HUES6 (cell line): ENCODE results near the gene CCDC88A.
A peak's percentile ranks its signal among the peaks of the same experiment; 100 is the strongest.
"Not testable (repeated sequence)": the region's sequence is repeated elsewhere in the genome, so short reads cannot be mapped to it uniquely, and the experiment has no call there.

Experiments used
- H3K27ac ChIP-seq: 2 replicates; pipeline ENCODE4 v1.7.0; 2013; ENCODE audit warnings: low read depth, mild to moderate bottlenecking, low read length, inconsistent platforms
- H3K27me3 ChIP-seq: 2 replicates; pipeline ENCODE4 v1.6.1; 2013; ENCODE audit warnings: low read length; ENCODE audit not compliant: control insufficient read depth, insufficient read depth
- H3K36me3 ChIP-seq: 2 replicates; pipeline ENCODE4 v1.6.1; 2013; ENCODE audit warnings: low read length; ENCODE audit not compliant: control insufficient read depth, insufficient read depth
- H3K4me1 ChIP-seq: 2 replicates; pipeline ENCODE4 v1.6.1; 2013; ENCODE audit warnings: low read length; ENCODE audit not compliant: control insufficient read depth, insufficient read depth
- H3K4me3 ChIP-seq: 2 replicates; pipeline ENCODE4 v1.5.1; 2013; ENCODE audit warnings: low read depth, low read length
- H3K9ac ChIP-seq: one replicate; pipeline ENCODE4 v1.6.1; 2013; ENCODE audit warnings: mild to moderate bottlenecking, low read length
- H3K9me3 ChIP-seq: 2 replicates; pipeline ENCODE4 v1.6.1; 2013; ENCODE audit warnings: low read depth, low read length; ENCODE audit not compliant: control insufficient read depth, insufficient read depth

The CCDC88A gene

DNA sequence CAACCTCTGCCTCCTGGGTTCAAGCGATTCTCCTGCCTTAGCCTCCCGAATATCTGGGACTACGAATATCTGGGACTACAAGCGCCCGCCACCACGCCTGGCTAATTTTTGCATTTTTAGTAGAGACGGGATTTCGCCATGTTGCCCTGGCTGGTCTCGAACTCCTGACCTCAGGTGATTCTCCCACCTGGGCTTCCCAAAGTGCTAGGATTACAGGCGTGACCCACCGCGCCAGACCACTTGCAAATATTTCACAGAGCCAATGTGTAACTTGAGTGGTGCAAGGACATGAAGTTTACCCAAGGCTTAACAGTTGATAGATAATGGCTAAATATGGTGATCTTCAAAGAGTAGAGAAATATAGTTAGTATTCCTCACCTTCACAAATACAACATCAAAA, 136.6 kb downstream of the CCDC88A start:
- Histone ChIP-seq H3K27me3 (no peaks in the 10 kb centered on the region), H3K36me3 (0 out of 2 replicates have a peak, but pooled peaks cover 3% of the 10 kb centered on the region), H3K9me3 (no peaks in the 10 kb centered on the region), H3K4me3 (peak overlapping the region; percentile 80; the same call in 1 of the 2 replicates), H3K27ac (peak overlapping the region; percentile 95; the same call in 1 of the 2 replicates), H3K4me1 (peaks cover 51% of the 10 kb centered on the region), H3K9ac (peak overlapping the region; percentile 42)

GRCh38 chr2:55282110-55282917, 137.3 kb downstream of the CCDC88A start:
- peak overlapping the region; percentile 80 for H3K4me3 ChIP-seq
- no peaks in the 10 kb centered on the region for H3K27me3 ChIP-seq
- H3K9ac ChIP-seq = peak overlapping the region; percentile 95
- no peaks in the 10 kb centered on the region for H3K9me3 ChIP-seq
- peaks cover 47% of the 10 kb centered on the region for H3K4me1 ChIP-seq
- 0 out of 2 replicates have a peak, but pooled peaks cover 3% of the 10 kb centered on the region for H3K36me3 ChIP-seq
- H3K27ac ChIP-seq = peak overlapping the region; percentile 95

DNA sequence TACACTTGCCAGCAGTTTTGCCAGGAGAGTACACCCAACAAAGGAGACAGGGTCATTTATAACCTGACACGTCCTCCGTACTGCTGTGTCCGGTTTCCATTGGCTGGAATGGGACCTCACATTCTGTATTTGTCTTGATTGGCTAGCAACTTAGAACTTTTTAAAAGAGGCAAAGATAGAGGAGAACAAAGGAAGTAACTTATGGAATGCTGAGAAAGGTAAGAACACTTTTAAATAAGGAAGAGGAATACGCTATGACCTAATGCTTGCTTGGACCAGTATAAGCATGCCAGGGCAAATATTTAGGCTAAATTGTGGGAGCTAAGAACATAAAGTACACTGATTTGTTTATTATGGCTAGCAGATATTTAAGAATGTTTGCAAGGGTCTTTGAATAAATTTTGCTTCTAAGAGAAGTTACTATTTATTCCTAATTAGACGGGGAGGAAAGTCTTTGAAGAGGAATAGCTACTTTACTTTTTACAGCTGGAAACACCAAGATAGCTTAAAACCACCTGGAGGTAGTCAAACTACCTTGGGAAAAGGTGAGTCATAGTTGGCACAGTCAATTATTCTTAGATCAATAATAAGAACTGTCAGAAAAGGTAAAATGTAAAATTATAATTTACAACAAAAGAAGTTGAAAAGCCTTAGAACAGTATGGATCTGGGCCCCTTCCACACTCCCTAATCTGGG, 138.7 kb downstream of the CCDC88A start:
- H3K4me3 ChIP-seq = peak overlapping the region; percentile 80; the same call in 1 of the 2 replicates
- not testable (repeated sequence) for H3K36me3 ChIP-seq, H3K9me3 ChIP-seq, H3K27me3 ChIP-seq
- H3K9ac ChIP-seq = peak overlapping the region; percentile 95
- peak overlapping the region; percentile 95 for H3K27ac ChIP-seq
- H3K4me1 ChIP-seq = peaks cover 45% of the 10 kb centered on the region

GRCh38 chr2:55279859-55280424, 139.7 kb downstream of the CCDC88A start:
- H3K27me3 ChIP-seq, H3K36me3 ChIP-seq, H3K9me3 ChIP-seq: not testable (repeated sequence)
- peak overlapping the region; percentile 95 for H3K9ac ChIP-seq
- H3K4me3 ChIP-seq = peak overlapping the region; percentile 48
- peaks cover 45% of the 10 kb centered on the region for H3K4me1 ChIP-seq
- H3K27ac ChIP-seq = peak overlapping the region; percentile 95

DNA sequence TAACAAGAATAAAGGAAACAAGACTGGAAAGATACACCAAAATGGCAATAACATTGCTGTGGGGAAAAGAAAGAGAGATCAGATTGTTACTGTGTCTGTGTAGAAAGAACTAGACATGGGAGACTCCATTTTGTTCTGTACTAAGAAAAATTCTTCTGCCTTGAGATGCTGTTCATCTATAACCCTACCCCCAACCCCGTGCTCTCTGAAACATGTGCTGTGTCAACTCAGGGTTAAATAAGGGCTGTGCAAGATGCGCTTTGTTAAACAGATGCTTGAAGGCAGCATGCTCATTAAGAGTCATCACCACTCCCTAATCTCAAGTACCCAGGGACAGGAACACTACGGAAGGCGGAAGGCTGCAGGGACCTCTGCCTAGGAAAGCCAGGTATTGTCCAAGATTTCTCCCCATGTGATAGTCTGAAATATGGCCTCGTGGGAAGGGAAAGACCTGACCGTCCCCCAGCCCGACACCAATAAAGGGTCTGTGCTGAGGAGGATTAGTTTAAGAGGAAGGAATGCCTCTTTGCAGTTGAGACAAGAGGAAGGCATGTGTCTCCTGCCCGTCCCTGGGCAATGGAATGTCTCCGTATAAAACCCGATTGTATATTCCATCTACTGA, 140.3 kb downstream of the CCDC88A start:
- H3K27me3 ChIP-seq, H3K9me3 ChIP-seq, H3K36me3 ChIP-seq: not testable (repeated sequence)
- H3K27ac ChIP-seq = peak overlapping the region; percentile 85
- peak overlapping the region; percentile 48 for H3K4me3 ChIP-seq
- peak overlapping the region; percentile 61 for H3K9ac ChIP-seq
- H3K4me1 ChIP-seq = peaks cover 45% of the 10 kb centered on the region

- 0 out of 2 replicates have a peak overlapping the region, but pooled peaks have one; percentile 85 for H3K27ac ChIP-seq
- no peaks in the 10 kb centered on the region for H3K9me3 ChIP-seq
- no peak overlapping the region for H3K9ac ChIP-seq
- H3K27me3 ChIP-seq = no peaks in the 10 kb centered on the region
- H3K4me3 ChIP-seq = no peak overlapping the region
- H3K4me1 ChIP-seq = peaks cover 32% of the 10 kb centered on the region
- H3K36me3 ChIP-seq = no peaks in the 10 kb centered on the region
Measured at GRCh38 chr2:55277310-55277709, 142.3 kb downstream of the CCDC88A start.

GRCh38 chr2:55274346-55274745, 145.3 kb downstream of the CCDC88A start:
- H3K9ac ChIP-seq, H3K27ac ChIP-seq, H3K36me3 ChIP-seq, H3K4me3 ChIP-seq, H3K27me3 ChIP-seq, H3K9me3 ChIP-seq: not testable (repeated sequence)
- peaks cover 15% of the 10 kb centered on the region for H3K4me1 ChIP-seq

- peaks cover 8% of the 10 kb centered on the region for H3K4me1 ChIP-seq
- H3K4me3 ChIP-seq = peak overlapping the region; percentile 82
- H3K9ac ChIP-seq = peak overlapping the region; percentile 81
- H3K27ac ChIP-seq = peak overlapping the region; percentile 29; the same call in 1 of the 2 replicates
- no peaks in the 10 kb centered on the region for H3K27me3 ChIP-seq
- H3K9me3 ChIP-seq = no peaks in the 10 kb centered on the region
- H3K36me3 ChIP-seq = peaks cover 17% of the 10 kb centered on the region
Measured at GRCh38 chr2:55269645-55269990, 150.0 kb downstream of the CCDC88A start.

GRCh38 chr2:55268907-55269644, 150.6 kb downstream of the CCDC88A start, which contains the start of gene MTIF2:
Gene MTIF2 (minus strand): TSS chr2:55269231. CDS start chr2:55263858, 5,373 bp downstream.
- peak within 1 kb of the TSS; percentile 82 for H3K4me3 ChIP-seq
- no peaks in the 10 kb centered on the region for H3K9me3 ChIP-seq
- peak within 1 kb of the TSS; percentile 29; the same call in 1 of the 2 replicates for H3K27ac ChIP-seq
- H3K36me3 ChIP-seq = peaks cover 22% of the 10 kb centered on the region
- peaks cover 8% of the 10 kb centered on the region for H3K4me1 ChIP-seq
- no peaks in the 10 kb centered on the region for H3K27me3 ChIP-seq
- H3K9ac ChIP-seq = peak within 1 kb of the TSS; percentile 81

GRCh38 chr2:55268288-55268906, 151.3 kb downstream of the CCDC88A start:
- H3K9ac ChIP-seq = peak overlapping the region; percentile 81
- H3K4me3 ChIP-seq = peak overlapping the region; percentile 82
- H3K4me1 ChIP-seq = peaks cover 8% of the 10 kb centered on the region
- H3K27me3 ChIP-seq = no peaks in the 10 kb centered on the region
- no peaks in the 10 kb centered on the region for H3K9me3 ChIP-seq
- H3K36me3 ChIP-seq = peaks cover 29% of the 10 kb centered on the region
- peak overlapping the region; percentile 0; the same call in 1 of the 2 replicates for H3K27ac ChIP-seq
